Prostate gland (tissue), 2 donors: ENCODE measurements around the gene PPM1K.

Experiments used
- CTCF ChIP-seq, 4 experiments: fragments of 200-600 bp in 2 of 4; fragments of 450-650 bp in 2 of 4; sonication (generic) in 2 of 4; IDR thresholded peaks; 1 replicate in 3 of 4; 2 replicates in 1 of 4; pipeline ENCODE4 v1.5.1; 2016 to 2019; ENCODE audit warnings: antibody characterized with exemption in 4 of 4, mild to moderate bottlenecking in 2 of 4, moderate library complexity in 2 of 4
- POLR2A ChIP-seq: fragments of 450-650 bp; IDR thresholded peaks from one replicate; pipeline ENCODE4 v1.6.1; 2016; ENCODE audit warnings: antibody characterized with exemption, mild to moderate bottlenecking
- POLR2AphosphoS5 ChIP-seq: sonication (generic); formaldehyde crosslinking; IDR thresholded peaks from one replicate; pipeline ENCODE4 v1.6.1; 2017; ENCODE audit warnings: antibody characterized with exemption

GRCh38 chr4:88208156-88208555, 76.2 kb downstream of the PPM1K start:
- TF ChIP-seq CTCF (IDR thresholded peaks at IDR 0.05) (no peak), POLR2AphosphoS5 (no peak), POLR2A (no peak)
